Non-pigmented ciliary epithelial cell (primary cell): ENCODE measurements around the gene SLC39A7.
A peak's percentile ranks its signal among the peaks of the same experiment; 100 is the strongest.

Source experiments
- DNase-seq: peaks from one replicate; pipeline ENCODE4 v3.0.0-alpha.2; 2010; ENCODE audit warnings: low read depth

The SLC39A7 gene

GRCh38 chr6:33170176-33171015 lies 30.3 kb upstream of the SLC39A7 start:
- no peak for DNase-seq

- DNase-seq, result no peak
These were observed 29.4 kb upstream of the SLC39A7 start for GRCh38 chr6:33171016-33171879.

- DNase-seq, result no peak
These were observed 28.6 kb upstream of the SLC39A7 start for GRCh38 chr6:33171880-33172687.

- DNase-seq, result peak; percentile 6
These were observed 27.8 kb upstream of the SLC39A7 start for GRCh38 chr6:33172688-33173534.

- DNase-seq, result no peak
These were observed 27.0 kb upstream of the SLC39A7 start for GRCh38 chr6:33173535-33174180.

GRCh38 chr6:33174784-33175183 lies 25.9 kb upstream of the SLC39A7 start:
- DNase-seq, result no peak

- no peak for DNase-seq
These were observed 25.1 kb upstream of the SLC39A7 start for GRCh38 chr6:33175436-33176069.

GRCh38 chr6:33176906-33177305 lies 23.8 kb upstream of the SLC39A7 start:
- DNase-seq, result no peak

GRCh38 chr6:33177552-33178446 lies 22.9 kb upstream of the SLC39A7 start:
- DNase-seq, result no peak

GRCh38 chr6:33178755-33179475 lies 21.8 kb upstream of the SLC39A7 start:
- no peak for DNase-seq

GRCh38 chr6:33181141-33181540 lies 19.5 kb upstream of the SLC39A7 start:
- no peak for DNase-seq

- no peak for DNase-seq
These were observed 17.5 kb upstream of the SLC39A7 start for GRCh38 chr6:33183071-33183683.

- no peak for DNase-seq
These were observed 15.5 kb upstream of the SLC39A7 start for GRCh38 chr6:33185190-33185589.

- DNase-seq, result no peak
These were observed 14.9 kb upstream of the SLC39A7 start for GRCh38 chr6:33185654-33186187.

GRCh38 chr6:33187809-33188208 lies 12.9 kb upstream of the SLC39A7 start:
- no peak for DNase-seq

GRCh38 chr6:33189164-33189563 lies 11.5 kb upstream of the SLC39A7 start:
- DNase-seq, result no peak

- no peak for DNase-seq
These were observed 10.8 kb upstream of the SLC39A7 start for GRCh38 chr6:33189625-33190448.
